ENCODE measurements around the gene SCARB1.

SCARB1 gene

GRCh38 chr12:124756760-124757159, 106.9 kb downstream of the SCARB1 start:
- no peak for DNase-seq

DNA sequence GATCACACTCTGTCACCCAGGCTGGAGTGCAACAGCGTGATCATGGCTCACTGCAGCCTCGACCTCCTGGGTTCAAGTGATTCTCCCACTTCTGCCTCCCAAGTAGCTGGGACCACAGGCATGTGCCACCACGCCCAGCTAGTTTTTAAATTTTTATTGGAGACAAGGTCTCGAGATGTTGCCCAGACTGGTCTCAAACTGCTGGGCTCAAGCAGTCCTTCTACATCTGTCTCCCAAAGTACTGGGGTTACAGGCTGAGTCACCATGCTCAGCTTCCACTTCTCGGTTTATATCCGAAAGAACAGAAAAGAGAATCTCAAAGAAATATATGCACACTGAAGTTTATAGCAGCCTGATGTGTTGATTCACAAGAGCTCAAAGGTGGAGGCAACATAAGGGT, 107.5 kb downstream of the SCARB1 start:
- DNase-seq: no peak

- DNase-seq: no peak
These were observed 107.9 kb downstream of the SCARB1 start for GRCh38 chr12:124755801-124756148.

DNA sequence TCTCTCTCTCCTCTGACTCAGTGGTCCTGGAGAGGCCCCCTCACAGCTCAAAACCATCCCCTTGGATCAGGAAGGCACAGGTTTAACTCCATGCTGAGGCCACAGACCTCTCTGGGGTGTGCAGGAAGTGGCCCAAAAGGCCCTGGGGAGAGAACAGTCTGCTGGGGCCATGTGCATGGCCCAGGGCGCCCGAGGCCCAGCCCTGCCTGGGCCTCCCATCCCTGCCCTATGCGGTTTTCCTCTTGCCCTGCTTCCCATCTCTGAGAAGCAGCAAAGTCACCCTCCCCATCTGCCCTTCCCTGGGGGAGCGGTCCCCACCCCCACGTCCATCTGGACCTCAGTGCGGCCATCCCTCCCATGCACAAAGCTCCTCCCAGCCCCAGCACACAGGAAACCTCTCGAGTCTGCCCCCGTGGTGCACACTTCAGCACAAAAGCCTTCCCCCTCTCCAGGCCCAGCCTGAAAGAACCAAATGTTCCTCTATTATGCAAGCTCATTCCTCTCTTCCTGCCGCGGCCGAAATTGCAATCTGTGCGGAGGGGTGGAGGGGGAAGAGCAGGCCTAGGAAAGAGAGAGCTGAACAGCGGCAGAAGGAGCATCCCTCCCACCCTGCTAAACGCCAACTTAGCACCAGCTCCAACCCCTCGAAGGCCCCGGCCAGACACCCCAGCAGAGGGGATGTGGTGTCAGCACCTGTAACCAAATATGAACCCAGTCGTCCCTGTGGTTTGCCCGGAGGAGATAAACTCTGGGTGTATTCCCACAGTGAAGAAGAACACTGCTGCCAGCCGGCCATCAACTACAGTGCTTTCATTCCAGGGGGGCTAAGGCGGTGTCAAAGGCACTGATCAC, 108.5 kb downstream of the SCARB1 start:
- DNase-seq: peak; percentile 79 to 92

DNA sequence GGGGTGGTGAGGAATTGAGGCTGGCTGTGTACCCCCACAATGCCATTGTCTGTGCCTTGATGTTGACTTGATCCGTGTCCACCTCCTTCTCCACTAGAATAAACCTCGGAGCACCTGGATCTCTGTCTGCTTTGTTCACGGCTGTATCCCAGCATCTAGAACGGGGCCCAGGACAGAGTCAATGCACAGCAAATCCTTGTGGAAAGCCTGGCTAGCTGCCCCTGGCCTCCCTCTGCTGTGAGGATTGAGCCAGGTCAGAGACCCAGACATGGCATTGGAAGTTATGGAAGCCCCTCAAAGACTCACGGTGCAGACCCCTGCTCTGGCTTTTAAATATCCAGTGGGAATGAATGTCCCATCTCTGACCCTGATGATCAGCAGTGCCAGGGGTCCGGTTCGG, 109.2 kb downstream of the SCARB1 start:
- no peak for DNase-seq

DNA sequence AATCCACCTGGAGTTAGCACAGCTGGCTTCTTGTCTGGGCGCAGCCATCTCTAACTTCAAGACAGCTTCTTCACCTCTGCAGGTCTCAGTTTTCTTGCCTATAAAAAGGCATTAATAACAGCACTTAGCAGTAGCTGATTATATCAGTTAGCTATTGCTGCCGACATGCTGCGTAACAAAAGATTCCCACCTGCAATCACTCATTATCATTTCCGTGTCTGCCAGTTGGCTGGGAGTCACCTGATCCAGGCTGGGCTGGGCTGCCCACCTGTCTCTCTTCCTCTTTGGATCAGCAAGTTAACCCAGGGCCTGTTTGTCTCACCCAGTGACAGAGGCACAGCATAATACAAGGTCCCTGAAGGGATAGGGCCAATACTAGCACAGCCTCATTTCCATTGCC, 109.7 kb downstream of the SCARB1 start:
- no peak for DNase-seq

GRCh38 chr12:124753228-124753591, 110.5 kb downstream of the SCARB1 start:
- DNase-seq: no peak

GRCh38 chr12:124752437-124753227, 111.0 kb downstream of the SCARB1 start:
- peak in 1 of 2 experiments; percentile 36 for DNase-seq

GRCh38 chr12:124751654-124752355, 111.9 kb downstream of the SCARB1 start:
- DNase-seq: no peak

GRCh38 chr12:124750787-124751471, 112.7 kb downstream of the SCARB1 start:
- DNase-seq: no peak

GRCh38 chr12:124750149-124750656, 113.5 kb downstream of the SCARB1 start:
- DNase-seq: no peak

GRCh38 chr12:124749725-124750124, 113.9 kb downstream of the SCARB1 start:
- DNase-seq: no peak

DNA sequence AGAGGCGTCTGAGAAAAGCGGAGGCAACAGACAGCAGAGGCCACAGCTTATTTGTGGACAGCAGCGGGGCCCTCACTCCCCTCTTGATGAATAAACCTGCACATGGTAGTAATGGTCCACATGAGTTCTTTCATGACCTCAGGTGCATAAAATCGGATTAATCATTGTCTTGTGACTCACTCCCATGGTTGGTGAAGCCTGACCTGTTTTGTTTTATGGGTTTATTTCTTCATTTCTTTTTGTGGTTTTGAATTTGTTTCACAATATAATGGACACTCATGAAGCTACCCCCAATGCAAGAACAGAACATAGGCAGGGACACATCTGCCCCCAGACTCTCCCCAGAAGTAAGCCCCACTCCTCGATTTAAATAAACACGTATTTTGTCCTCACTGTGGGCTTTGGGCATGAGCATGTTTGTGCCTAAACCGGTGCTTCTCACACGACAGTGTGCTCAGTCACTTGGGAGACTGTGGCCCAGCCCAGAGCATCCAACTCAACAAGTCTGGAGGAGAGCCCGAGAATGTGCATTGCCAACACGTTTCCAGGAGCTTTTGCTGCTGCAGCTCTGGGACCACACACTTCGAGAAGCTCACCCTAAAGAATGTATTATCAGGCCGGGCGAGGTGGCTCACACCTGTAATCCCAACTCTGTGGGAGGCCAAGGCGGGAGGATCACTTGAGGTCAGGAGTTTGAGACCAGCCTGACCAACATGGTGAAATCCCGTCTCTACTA, 116.1 kb downstream of the SCARB1 start:
- no peak for DNase-seq

- DNase-seq: no peak
These were observed 116.8 kb downstream of the SCARB1 start for GRCh38 chr12:124746649-124747425.

- DNase-seq: peak; percentile 49 to 90
These were observed 117.6 kb downstream of the SCARB1 start for GRCh38 chr12:124745891-124746570.

GRCh38 chr12:124745465-124745890, 118.2 kb downstream of the SCARB1 start:
- DNase-seq: no peak

- DNase-seq: no peak
These were observed 118.8 kb downstream of the SCARB1 start for GRCh38 chr12:124744659-124745464.

GRCh38 chr12:124744273-124744640, 119.4 kb downstream of the SCARB1 start:
- no peak for DNase-seq

DNA sequence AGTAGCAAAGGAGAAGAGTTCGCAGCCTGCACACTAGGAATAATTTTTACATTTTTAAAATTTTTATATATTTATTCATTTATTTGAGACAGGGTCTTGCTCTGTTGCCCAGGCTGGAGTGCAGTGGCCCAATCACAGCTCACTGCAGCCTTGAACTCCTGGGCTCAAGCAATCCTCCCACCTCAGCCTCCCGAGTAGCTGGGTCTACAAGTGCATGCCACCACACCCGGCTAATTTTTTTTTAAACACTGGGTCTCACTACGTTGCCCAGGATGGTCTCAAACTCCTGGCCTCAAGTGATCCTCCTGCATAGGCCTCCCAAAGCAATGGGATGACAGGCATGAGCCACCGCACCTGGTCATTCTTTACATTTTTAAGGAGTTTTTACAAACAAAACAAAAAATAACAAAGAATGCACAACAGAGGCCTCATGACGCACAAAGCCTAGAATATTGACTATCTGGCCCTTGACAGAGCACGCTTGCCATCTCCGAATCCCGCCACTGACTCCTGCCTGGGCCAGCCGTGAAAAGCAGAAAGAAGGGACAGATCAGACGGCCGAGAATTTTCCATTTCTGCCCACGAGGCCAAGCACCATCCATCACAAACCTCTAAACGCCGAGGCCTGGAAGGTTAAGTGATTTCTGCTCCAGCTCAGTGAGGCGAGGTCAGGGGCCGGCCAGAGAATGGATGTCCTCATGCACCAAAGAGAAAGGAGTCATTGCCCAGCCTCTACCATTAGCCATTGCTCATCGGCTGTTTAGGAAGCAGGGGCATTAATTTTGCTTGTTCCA, 120.0 kb downstream of the SCARB1 start:
- no peak for DNase-seq

All from cerebellar nuclear complex (tissue), 1 donor.